ENCODE data around the gene ZMYM1.
"Not testable (repeated sequence)": the region's sequence is repeated elsewhere in the genome, so short reads cannot be mapped to it uniquely, and the experiment has no call there.

Gene ZMYM1

GRCh38 chr1:35079003-35079930 is at the start of gene ZMYM1:
ZMYM1 (plus strand) TSS chr1:35079385; CDS start chr1:35093988, 14,603 bp downstream.
- peak; percentile 80 to 89 for DNase-seq (ENCODE audit: low read depth in 2 of 2)

GRCh38 chr1:35029761-35030160 is 49.4 kb upstream of the ZMYM1 start:
- DNase-seq (ENCODE audit: low read depth in 2 of 2) = no peak

- no peak for DNase-seq (ENCODE audit: low read depth in 2 of 2)
Measured at GRCh38 chr1:35030338-35030737, 48.8 kb upstream of the ZMYM1 start.

- DNase-seq (ENCODE audit: low read depth in 2 of 2) = peak; percentile 13 to 17
Measured at GRCh38 chr1:35030756-35031446, 48.3 kb upstream of the ZMYM1 start.

GRCh38 chr1:35032384-35032739 is 46.8 kb upstream of the ZMYM1 start:
- DNase-seq (ENCODE audit: low read depth in 2 of 2) = no peak

GRCh38 chr1:35033346-35033745 is 45.8 kb upstream of the ZMYM1 start:
- no peak for DNase-seq (ENCODE audit: low read depth in 2 of 2)

- no peak for DNase-seq (ENCODE audit: low read depth in 2 of 2)
Measured at GRCh38 chr1:35036621-35037020, 42.6 kb upstream of the ZMYM1 start.

- no peak for DNase-seq (ENCODE audit: low read depth in 2 of 2)
Measured at GRCh38 chr1:35037206-35037605, 42.0 kb upstream of the ZMYM1 start.

GRCh38 chr1:35038723-35039122 is 40.5 kb upstream of the ZMYM1 start:
- DNase-seq (ENCODE audit: low read depth in 2 of 2) = no peak

- DNase-seq (ENCODE audit: low read depth in 2 of 2) = no peak
Measured at GRCh38 chr1:35043498-35043897, 35.7 kb upstream of the ZMYM1 start.

GRCh38 chr1:35044431-35044830 is 34.8 kb upstream of the ZMYM1 start:
- DNase-seq (ENCODE audit: low read depth in 2 of 2) = no peak

- DNase-seq (ENCODE audit: low read depth in 2 of 2) = no peak
Measured at GRCh38 chr1:35046730-35047129, 32.5 kb upstream of the ZMYM1 start.

GRCh38 chr1:35047188-35047858 is 31.9 kb upstream of the ZMYM1 start:
- no peak for DNase-seq (ENCODE audit: low read depth in 2 of 2)

- no peak for DNase-seq (ENCODE audit: low read depth in 2 of 2)
Measured at GRCh38 chr1:35049116-35049515, 30.1 kb upstream of the ZMYM1 start.

GRCh38 chr1:35053433-35053832 is 25.8 kb upstream of the ZMYM1 start:
- no peak for DNase-seq (ENCODE audit: low read depth in 2 of 2)

- not testable (repeated sequence) for DNase-seq (ENCODE audit: low read depth in 2 of 2)
Measured at GRCh38 chr1:35054282-35054681, 24.9 kb upstream of the ZMYM1 start.

- DNase-seq (ENCODE audit: low read depth in 2 of 2) = not testable (repeated sequence)
Measured at GRCh38 chr1:35058321-35058720, 20.9 kb upstream of the ZMYM1 start.

- DNase-seq (ENCODE audit: low read depth in 2 of 2) = no peak
Measured at GRCh38 chr1:35058988-35059387, 20.2 kb upstream of the ZMYM1 start.

- no peak for DNase-seq (ENCODE audit: low read depth in 2 of 2)
Measured at GRCh38 chr1:35062518-35063196, 16.5 kb upstream of the ZMYM1 start.

GRCh38 chr1:35064265-35064664 is 14.9 kb upstream of the ZMYM1 start:
- no peak for DNase-seq (ENCODE audit: low read depth in 2 of 2)

- no peak for DNase-seq (ENCODE audit: low read depth in 2 of 2)
Measured at GRCh38 chr1:35069746-35070145, 9.4 kb upstream of the ZMYM1 start.

- DNase-seq (ENCODE audit: low read depth in 2 of 2) = no peak
Measured at GRCh38 chr1:35073265-35073811, 5.8 kb upstream of the ZMYM1 start.
